Right hindlimb (tissue), 1 donor: ENCODE measurements around the gene PLEKHM3.

Experiments used
- DNase-seq: peaks from one replicate; pipeline ENCODE4 v3.0.0-alpha.2; 2018

PLEKHM3 gene

GRCh38 chr2:207944334-207944733 is 81.0 kb downstream of the PLEKHM3 start:
- no peak for DNase-seq

- DNase-seq, result no peak
Measured at GRCh38 chr2:207939342-207940108, 85.8 kb downstream of the PLEKHM3 start.

GRCh38 chr2:207938886-207939285 is 86.4 kb downstream of the PLEKHM3 start:
- no peak for DNase-seq

GRCh38 chr2:207938415-207938814 is 86.9 kb downstream of the PLEKHM3 start:
- no peak for DNase-seq

- DNase-seq, result no peak
Measured at GRCh38 chr2:207937823-207938222, 87.5 kb downstream of the PLEKHM3 start.

GRCh38 chr2:207937253-207937652 is 88.1 kb downstream of the PLEKHM3 start:
- DNase-seq, result no peak

- DNase-seq, result no peak
Measured at GRCh38 chr2:207936380-207936779, 88.9 kb downstream of the PLEKHM3 start.

- DNase-seq, result no peak
Measured at GRCh38 chr2:207935991-207936370, 89.3 kb downstream of the PLEKHM3 start.

- DNase-seq, result no peak
Measured at GRCh38 chr2:207935121-207935990, 90.0 kb downstream of the PLEKHM3 start.

- DNase-seq, result no peak
Measured at GRCh38 chr2:207934720-207935119, 90.6 kb downstream of the PLEKHM3 start.

- DNase-seq, result peak; percentile 53
Measured at GRCh38 chr2:207933396-207934065, 91.8 kb downstream of the PLEKHM3 start.

GRCh38 chr2:207932106-207932505 is 93.2 kb downstream of the PLEKHM3 start:
- no peak for DNase-seq

GRCh38 chr2:207930747-207931146 is 94.6 kb downstream of the PLEKHM3 start:
- DNase-seq, result no peak

GRCh38 chr2:207929923-207930322 is 95.4 kb downstream of the PLEKHM3 start:
- DNase-seq, result no peak

- DNase-seq, result no peak
Measured at GRCh38 chr2:207928079-207928478, 97.2 kb downstream of the PLEKHM3 start.

- DNase-seq, result no peak
Measured at GRCh38 chr2:207926989-207927300, 98.4 kb downstream of the PLEKHM3 start.

- no peak for DNase-seq
Measured at GRCh38 chr2:207926133-207926988, 99.0 kb downstream of the PLEKHM3 start.

- no peak for DNase-seq
Measured at GRCh38 chr2:207925601-207926000, 99.7 kb downstream of the PLEKHM3 start.

GRCh38 chr2:207921606-207922005 is 103.7 kb downstream of the PLEKHM3 start:
- DNase-seq, result no peak

GRCh38 chr2:207920721-207921120 is 104.6 kb downstream of the PLEKHM3 start:
- no peak for DNase-seq

GRCh38 chr2:207920321-207920720 is 105.0 kb downstream of the PLEKHM3 start:
- no peak for DNase-seq

- no peak for DNase-seq
Measured at GRCh38 chr2:207919164-207919919, 106.0 kb downstream of the PLEKHM3 start.
